Transverse colon (tissue), 4 donors: ENCODE results near the gene NCMAP.

Experiments used
- EP300 ChIP-seq: sonication (generic); formaldehyde crosslinking; IDR thresholded peaks from one replicate; pipeline ENCODE4 v1.6.1; 2017; ENCODE audit warnings: antibody characterized with exemption, low read depth
- POLR2AphosphoS5 ChIP-seq, 3 donors: sonication (generic); formaldehyde crosslinking; IDR thresholded peaks; one replicate each; pipeline ENCODE4 v1.6.1; 2016; ENCODE audit warnings: antibody characterized with exemption in 3 of 3
- TF ChIP-seq, protein P1 (sequence below), 5 experiments: fragments of 200-600 bp in 3 of 5; fragments of 450-650 bp in 2 of 5; sonication (generic) in 3 of 5; IDR thresholded peaks; 1 replicate in 2 of 5; 2 replicates in 3 of 5; pipeline ENCODE4 v1.5.1; 2016 to 2017; ENCODE audit warnings: antibody characterized with exemption in 5 of 5, inconsistent platforms in 3 of 5, mild to moderate bottlenecking in 2 of 5, moderate library complexity in 1 of 5

DNA sequence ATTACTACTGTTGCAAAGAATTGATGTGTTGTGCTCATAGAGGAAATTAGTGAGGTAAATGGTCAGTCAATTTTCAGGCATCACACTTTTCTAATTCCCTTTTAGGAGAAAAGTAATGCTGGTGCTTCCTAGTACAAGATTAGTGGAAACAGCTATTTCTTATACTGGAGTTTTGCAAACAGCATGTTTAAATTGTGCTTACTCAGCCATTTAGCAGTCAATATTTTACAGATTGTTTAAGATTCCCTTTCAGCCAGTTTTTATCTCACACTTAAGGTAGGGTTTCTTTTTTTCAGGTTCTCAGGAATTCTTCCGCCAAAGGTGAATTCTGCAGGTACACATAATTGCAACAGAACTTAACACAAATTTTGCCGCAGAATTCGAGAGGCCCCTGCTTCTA is 98.1 kb downstream of the NCMAP start:
- TF ChIP-seq, protein P1, sequence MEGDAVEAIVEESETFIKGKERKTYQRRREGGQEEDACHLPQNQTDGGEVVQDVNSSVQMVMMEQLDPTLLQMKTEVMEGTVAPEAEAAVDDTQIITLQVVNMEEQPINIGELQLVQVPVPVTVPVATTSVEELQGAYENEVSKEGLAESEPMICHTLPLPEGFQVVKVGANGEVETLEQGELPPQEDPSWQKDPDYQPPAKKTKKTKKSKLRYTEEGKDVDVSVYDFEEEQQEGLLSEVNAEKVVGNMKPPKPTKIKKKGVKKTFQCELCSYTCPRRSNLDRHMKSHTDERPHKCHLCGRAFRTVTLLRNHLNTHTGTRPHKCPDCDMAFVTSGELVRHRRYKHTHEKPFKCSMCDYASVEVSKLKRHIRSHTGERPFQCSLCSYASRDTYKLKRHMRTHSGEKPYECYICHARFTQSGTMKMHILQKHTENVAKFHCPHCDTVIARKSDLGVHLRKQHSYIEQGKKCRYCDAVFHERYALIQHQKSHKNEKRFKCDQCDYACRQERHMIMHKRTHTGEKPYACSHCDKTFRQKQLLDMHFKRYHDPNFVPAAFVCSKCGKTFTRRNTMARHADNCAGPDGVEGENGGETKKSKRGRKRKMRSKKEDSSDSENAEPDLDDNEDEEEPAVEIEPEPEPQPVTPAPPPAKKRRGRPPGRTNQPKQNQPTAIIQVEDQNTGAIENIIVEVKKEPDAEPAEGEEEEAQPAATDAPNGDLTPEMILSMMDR (IDR thresholded peaks at IDR 0.05), result no peak
- TF ChIP-seq EP300 (no peak), POLR2AphosphoS5 (IDR thresholded peaks at IDR 0.05) (no peak)
